GM21529 (cell line): ENCODE results near the gene FAM186B.

Source experiments
- ATAC-seq: cut with Tn5 transposase; IDR thresholded peaks from one replicate; pipeline ENCODE4 v1.9.1; 2021; ENCODE audit not compliant: unreplicated experiment

The FAM186B gene

DNA sequence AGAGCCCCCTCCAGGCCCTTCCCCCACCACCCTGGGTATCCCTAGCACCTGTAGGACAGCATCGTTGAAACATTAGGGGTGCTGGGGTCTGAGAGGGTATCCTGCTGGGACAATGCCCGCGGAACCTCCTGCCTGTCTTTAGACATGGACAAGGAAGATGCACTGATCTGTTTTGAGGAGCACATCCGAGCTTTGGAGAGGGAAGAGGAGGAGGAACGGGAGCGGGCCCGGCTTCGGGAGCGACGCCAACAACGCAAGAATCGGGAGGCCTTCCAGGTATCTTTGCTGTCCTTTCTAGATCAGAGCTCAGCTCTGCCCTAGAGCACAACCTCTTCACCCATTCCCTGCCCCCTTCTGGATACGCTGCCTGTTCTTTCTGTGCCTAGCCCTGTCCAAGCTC lies 31.1 kb upstream of the FAM186B start:
- no peak for ATAC-seq

DNA sequence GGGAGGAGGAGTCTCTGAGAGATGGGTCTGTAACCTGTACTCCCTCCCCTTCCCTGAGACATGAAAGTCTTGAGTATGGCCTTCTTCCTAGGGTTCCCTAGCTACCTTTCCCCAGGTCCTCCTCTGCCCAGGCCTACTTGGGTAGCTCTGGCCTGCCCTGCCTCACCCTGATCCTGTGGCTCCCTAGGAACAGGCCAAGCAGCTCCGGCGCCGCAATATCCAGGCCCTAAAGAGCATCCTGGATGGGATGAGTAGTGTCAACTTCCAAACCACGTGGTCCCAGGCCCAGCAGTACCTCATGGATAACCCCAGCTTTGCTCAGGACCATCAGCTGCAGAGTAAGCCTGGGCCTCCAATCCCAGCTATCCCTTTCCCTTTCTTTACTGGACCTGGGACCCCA lies 30.2 kb upstream of the FAM186B start:
- ATAC-seq: no peak

DNA sequence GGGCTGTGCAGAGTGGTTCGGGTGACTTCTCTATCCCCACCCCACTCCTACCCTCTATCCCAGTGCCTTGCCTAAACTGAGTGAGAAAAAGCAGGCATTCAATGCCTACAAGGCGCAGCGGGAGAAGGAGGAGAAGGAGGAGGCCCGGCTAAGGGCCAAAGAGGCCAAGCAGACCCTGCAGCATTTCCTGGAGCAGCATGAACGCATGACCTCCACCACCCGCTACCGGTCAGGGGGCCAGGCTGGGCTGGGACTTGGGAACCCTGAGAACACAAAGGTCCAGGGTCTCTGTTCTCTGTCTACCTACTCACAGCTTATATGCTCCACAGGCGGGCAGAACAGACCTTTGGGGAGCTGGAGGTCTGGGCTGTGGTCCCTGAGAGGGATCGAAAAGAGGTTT lies 29.6 kb upstream of the FAM186B start:
- no peak for ATAC-seq

GRCh38 chr12:49633703-49634345 lies 28.4 kb upstream of the FAM186B start:
- no peak for ATAC-seq

DNA sequence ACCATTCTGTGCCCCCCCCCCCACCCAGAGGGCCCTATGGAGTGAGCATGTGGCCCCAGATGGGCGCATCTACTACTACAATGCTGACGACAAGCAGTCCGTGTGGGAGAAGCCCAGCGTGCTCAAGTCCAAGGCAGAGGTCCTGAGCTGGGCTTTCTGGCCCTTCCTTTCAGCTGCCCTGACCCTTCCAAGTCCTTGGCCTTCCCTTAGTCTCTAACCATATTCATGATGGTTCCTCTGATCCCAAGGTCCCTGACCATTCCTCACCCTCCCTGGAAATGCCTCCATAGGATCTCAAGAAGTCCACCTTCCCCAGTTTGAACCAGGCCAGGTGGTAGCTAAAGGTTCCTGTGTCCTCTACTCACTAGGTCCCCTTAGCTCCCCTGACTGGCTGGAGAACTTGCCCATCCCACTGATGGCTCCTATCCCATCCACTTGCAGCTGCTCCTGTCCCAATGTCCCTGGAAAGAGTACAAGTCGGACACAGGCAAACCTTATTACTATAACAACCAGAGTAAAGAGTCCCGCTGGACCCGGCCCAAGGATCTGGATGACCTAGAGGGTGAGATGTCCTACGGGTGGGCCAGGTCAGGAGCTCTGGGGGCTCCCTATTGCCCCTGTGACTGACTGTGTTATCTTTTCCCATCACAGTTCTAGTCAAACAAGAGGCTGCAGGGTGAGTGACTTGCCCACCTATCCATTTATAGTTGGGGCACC lies 27.7 kb upstream of the FAM186B start:
- ATAC-seq: no peak

- no peak for ATAC-seq
These were observed 27.0 kb upstream of the FAM186B start for GRCh38 chr12:49632401-49632800.

DNA sequence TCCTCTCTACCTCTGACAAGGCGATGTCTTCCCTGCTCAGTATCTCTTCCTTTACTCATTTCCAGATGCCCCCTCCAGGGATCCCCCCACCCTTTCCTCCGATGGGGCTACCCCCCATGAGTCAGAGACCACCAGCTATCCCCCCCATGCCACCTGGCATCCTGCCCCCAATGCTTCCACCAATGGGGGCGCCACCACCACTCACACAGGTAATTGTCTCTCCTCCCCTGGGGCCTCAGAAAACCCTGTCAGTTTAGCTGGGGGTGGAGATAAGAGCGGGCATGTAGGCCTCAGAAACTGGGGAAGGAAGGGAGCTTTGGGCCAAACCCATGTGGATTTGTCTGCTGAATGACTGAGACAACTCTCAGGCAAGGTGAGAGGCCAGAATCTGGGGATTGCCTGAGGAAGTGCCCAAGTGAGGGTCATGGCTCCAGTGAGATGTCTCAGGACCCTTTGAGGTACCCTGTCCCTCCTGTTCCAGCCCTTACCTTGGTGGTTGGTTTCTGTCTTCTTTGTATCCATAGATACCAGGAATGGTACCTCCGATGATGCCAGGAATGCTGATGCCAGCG lies 26.0 kb upstream of the FAM186B start:
- no peak for ATAC-seq

GRCh38 chr12:49627752-49628360 lies 22.4 kb upstream of the FAM186B start:
- no peak for ATAC-seq

- ATAC-seq: no peak
These were observed 21.4 kb upstream of the FAM186B start for GRCh38 chr12:49626836-49627235.

- ATAC-seq: no peak
These were observed 20.9 kb upstream of the FAM186B start for GRCh38 chr12:49626169-49626835.

DNA sequence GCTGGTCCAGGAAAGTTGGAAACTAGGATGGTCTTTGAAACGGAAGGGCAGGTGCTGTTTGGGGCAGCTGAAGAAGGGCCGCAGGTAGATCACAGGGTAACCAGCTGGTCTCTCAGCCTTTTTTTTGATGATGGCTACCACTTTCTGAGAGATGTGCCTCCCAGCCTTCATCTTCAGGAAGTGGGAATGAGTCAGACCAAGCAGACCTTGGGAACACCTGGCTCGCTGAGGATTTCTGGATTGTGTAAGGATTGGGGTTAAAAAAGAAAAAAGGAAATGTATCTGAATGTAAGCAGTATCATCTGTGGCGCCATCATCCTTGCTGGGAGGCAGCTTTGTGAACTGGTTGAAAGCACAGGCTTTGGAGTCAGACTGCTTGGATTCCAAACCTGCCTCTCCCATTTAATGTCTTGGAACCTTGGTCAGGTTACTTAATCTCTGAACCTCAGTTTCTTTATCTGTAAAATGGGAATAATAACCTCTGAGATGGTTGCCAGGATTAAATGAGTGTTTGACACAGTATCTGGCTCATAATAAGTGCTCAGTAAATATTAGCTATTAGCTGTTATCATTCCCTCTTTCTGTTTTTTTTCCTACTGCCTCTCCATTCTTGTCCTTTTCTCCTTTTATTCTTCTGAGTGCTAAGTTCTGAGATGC lies 19.6 kb upstream of the FAM186B start:
- no peak for ATAC-seq

- ATAC-seq: peak; percentile 66
These were observed 17.9 kb upstream of the FAM186B start, which contains the start of gene PRPF40B for GRCh38 chr12:49623142-49623904. Gene PRPF40B (plus strand): TSS chr12:49623561. CDS start chr12:49623591, 30 bp downstream.

GRCh38 chr12:49622501-49623141 lies 17.2 kb upstream of the FAM186B start:
- ATAC-seq: peak; percentile 34

- peak; percentile 17 for ATAC-seq
These were observed 16.4 kb upstream of the FAM186B start for GRCh38 chr12:49621651-49622500.

DNA sequence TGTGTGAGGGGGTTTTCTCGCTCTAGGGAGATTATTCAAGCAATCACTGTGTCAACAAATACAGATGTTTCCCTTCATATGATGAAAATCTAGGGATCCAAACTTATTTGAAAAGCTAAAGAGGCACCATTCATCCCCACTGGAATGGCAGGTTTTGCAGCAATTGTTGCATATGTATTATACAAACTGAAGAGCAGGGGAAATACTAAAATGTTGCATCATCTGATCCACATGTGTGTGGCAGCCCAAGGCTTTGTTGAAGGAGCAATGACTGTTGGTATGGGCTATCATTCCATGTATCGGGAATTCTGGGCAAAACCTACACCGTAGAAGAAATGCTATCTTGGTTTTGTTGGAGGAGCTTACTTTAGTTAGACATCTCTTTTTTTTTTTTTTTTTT lies 13.8 kb upstream of the FAM186B start:
- no peak for ATAC-seq

DNA sequence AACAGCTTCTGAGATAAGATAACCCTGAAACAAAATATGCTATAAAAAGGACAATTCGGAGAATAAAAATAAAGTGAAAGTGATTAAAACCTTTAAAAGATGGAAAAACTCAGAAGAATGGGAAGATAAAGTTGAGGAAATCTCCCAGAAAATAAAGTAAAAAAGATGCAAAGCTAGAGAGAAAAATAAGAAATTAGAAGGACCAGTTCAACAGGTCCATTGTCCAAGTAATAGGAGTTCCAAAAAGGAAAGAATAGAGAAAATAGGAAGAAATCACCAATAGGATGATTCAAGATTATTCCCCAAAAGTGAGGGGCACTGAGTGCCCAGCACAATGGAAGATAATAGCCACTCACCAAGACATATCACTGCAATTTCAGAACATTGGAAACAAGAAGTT lies 13.1 kb upstream of the FAM186B start:
- ATAC-seq: no peak

GRCh38 chr12:49616533-49617219 lies 11.2 kb upstream of the FAM186B start:
- ATAC-seq: no peak

DNA sequence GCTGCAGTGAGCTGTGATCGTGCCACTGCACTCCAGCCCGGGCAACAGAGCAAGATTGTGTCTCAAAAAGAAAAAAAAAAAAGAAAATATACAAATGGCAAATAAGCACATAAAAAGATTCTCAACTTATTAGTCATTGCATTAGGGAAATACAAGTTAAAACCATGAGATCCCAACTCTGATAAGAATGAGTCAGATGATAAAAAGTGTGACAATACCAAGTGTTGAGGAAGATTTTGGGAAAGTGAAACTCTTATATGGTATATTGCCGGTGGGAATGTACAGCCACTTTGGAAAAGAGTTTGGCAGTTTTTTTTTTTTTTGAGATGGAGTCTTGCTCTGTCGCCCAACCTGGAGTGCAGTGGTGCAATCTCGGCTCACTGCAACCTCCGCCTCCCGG lies 10.3 kb upstream of the FAM186B start:
- ATAC-seq: no peak
